ENCODE measurements around the gene CFB. TPM values are rescaled to one million over a fixed set of nuclear protein-coding genes. Genes with fewer than 3 reads are reported as not detected.

Gene CFB
- total RNA-seq, 1 experiment from 2014 or later: 0.31 TPM

- no peak overlapping the region for H4K91ac ChIP-seq (ENCODE audit: insufficient read length, low read depth, low read length)
- H3K4ac ChIP-seq (ENCODE audit: low read depth, low read length): no peak overlapping the region
- no peak overlapping the region for H3K9ac ChIP-seq (ENCODE audit: extremely low read depth, insufficient read length, low read length)
- no peak for TF ChIP-seq CTCF (conservative IDR thresholded peaks at IDR 0.05)
- no peak overlapping the region for H3T11ph ChIP-seq (ENCODE audit: low read length)
- no CpG with 5 or more reads among the region's 9 CpGs for WGBS (ENCODE audit: extremely low coverage, insufficient read length, low lambda C conversion rate)
- H3K56ac ChIP-seq (ENCODE audit: insufficient read length, low read depth, low read length): no peak overlapping the region
- H3K23ac ChIP-seq (ENCODE audit: insufficient read length, low read depth, low read length): no peak overlapping the region
- Mint-ChIP-seq H3K9me3 (no peaks in the 10 kb centered on the region), H3K27me3 (ENCODE audit: low read depth) (peaks cover 61% of the 10 kb centered on the region), H3K4me3 (no peak overlapping the region), H3K27ac (peak overlapping the region in 1 of 3 experiments; percentile 15; a peak in 3 of 7 replicates), H3K36me3 (ENCODE audit: insufficient read depth in 1 of 3, low read depth in 3 of 3) (peaks cover 0 to under 1% (median 0%) of the 10 kb centered on the region in 3 experiments; a peak in 2 of 7 replicates), H3K4me1 (peaks cover 10 to 15% of the 10 kb centered on the region in 2 experiments)
- peaks cover under 1% of the 10 kb centered on the region; the same call in 1 of the 2 replicates for H3K4me1 ChIP-seq (ENCODE audit: insufficient read depth, low read length)
- H3K4me2 ChIP-seq (ENCODE audit: insufficient read depth, insufficient read length, low read length): no peak overlapping the region
- H2BK120ac ChIP-seq (ENCODE audit: low read depth, low read length, poor library complexity, severe bottlenecking): no peak overlapping the region
- no peaks in the 10 kb centered on the region for H3K27me3 ChIP-seq (ENCODE audit: insufficient read depth, low read length)
- no peak overlapping the region for H3K27ac ChIP-seq (ENCODE audit: insufficient read length, low read depth, low read length)
- H3K14ac ChIP-seq (ENCODE audit: insufficient read depth, low read length): no peak overlapping the region
- H3K79me2 ChIP-seq (ENCODE audit: insufficient read depth, low read length): no peaks in the 10 kb centered on the region
- H2BK5ac ChIP-seq (ENCODE audit: insufficient read length, low read length): no peak overlapping the region
- H3K9me3 ChIP-seq (ENCODE audit: control insufficient read depth, low read depth, low read length): no peaks in the 10 kb centered on the region
- no peak overlapping the region for H2AK5ac ChIP-seq (ENCODE audit: insufficient read length, low read length)
- no peaks in the 10 kb centered on the region for H3K23me2 ChIP-seq (ENCODE audit: insufficient read length, low read depth, low read length, poor library complexity, severe bottlenecking)
- no peak overlapping the region for H4K5ac ChIP-seq (ENCODE audit: insufficient read length, low read depth, low read length)
- H3K18ac ChIP-seq (ENCODE audit: insufficient read length, low read depth, low read length): no peak overlapping the region
- no peaks in the 10 kb centered on the region for H3K79me1 ChIP-seq (ENCODE audit: insufficient read depth, low read depth, low read length, poor library complexity, severe bottlenecking)
- no peak overlapping the region for H4K8ac ChIP-seq (replicated peaks; ENCODE audit: insufficient read length, low read depth, low read length)
- no peak overlapping the region for H2BK15ac ChIP-seq (ENCODE audit: low read depth, low read length)
- no peak overlapping the region for H2BK20ac ChIP-seq (ENCODE audit: low read depth, low read length, poor library complexity, severe bottlenecking)
- no peak overlapping the region for H2AFZ ChIP-seq (ENCODE audit: low read length)
- H4K20me1 ChIP-seq (ENCODE audit: control insufficient read depth, insufficient read depth, insufficient read length): peaks cover 2% of the 10 kb centered on the region
- DNase-seq: no peak
- H2BK12ac ChIP-seq (ENCODE audit: insufficient read length, low read depth, low read length): no peak overlapping the region
Measured at GRCh38 chr6:31945154-31945506, 765 bp upstream of the CFB start.
